ENCODE data around the gene ADM2.

ADM2 gene

GRCh38 chr22:50437511-50438304, 43.6 kb upstream of the ADM2 start:
- H4K8ac ChIP-seq (ENCODE audit: low read length) = no peak overlapping the region
- H3K9ac ChIP-seq (ENCODE audit: low read length) = no peak overlapping the region
- no peak overlapping the region for H3K27ac ChIP-seq (ENCODE audit: low read length, poor library complexity, severe bottlenecking)
- H3K23ac ChIP-seq (ENCODE audit: low read length in 2 of 2) = no peak overlapping the region
- H3K79me1 ChIP-seq (replicated peaks; ENCODE audit: low read length, poor library complexity, severe bottlenecking) = peaks cover 7% of the 10 kb centered on the region
- peaks cover 73 to 82% of the 10 kb centered on the region in 2 experiments for H3K36me3 ChIP-seq (ENCODE audit: control insufficient read depth in 1 of 2, insufficient read depth in 2 of 2, low read depth in 1 of 2, low read length in 2 of 2)
- no peak overlapping the region for H2BK120ac ChIP-seq (ENCODE audit: low read depth, low read length)
- H2AFZ ChIP-seq (ENCODE audit: low read depth, low read length) = no peak overlapping the region
- WGBS = 95% methylated on average over 36 of the region's 36 CpGs
- H2BK12ac ChIP-seq (ENCODE audit: low read length in 2 of 2) = no peak overlapping the region
- H4K91ac ChIP-seq (ENCODE audit: low read length) = no peak overlapping the region
- H3K18ac ChIP-seq (ENCODE audit: low read depth in 1 of 2, low read length in 2 of 2) = no peak overlapping the region
- H3K4me2 ChIP-seq (ENCODE audit: low read length, poor library complexity, severe bottlenecking) = no peak overlapping the region
- H3K4me3 ChIP-seq (ENCODE audit: insufficient read depth in 1 of 2, low read depth in 1 of 2, low read length in 2 of 2) = no peak overlapping the region
- no peaks in the 10 kb centered on the region for H3K9me3 ChIP-seq (ENCODE audit: control insufficient read depth, low read length)
- no peak overlapping the region for H3K14ac ChIP-seq (ENCODE audit: low read length in 2 of 2)
- peaks cover 2% of the 10 kb centered on the region for H3K4me1 ChIP-seq (ENCODE audit: control insufficient read depth, insufficient read depth, low read depth, low read length)
- no peak for DNase-seq
- no peak overlapping the region for H2AK5ac ChIP-seq (ENCODE audit: low read length, severe bottlenecking)
- H2BK5ac ChIP-seq (ENCODE audit: low read depth, low read length, poor library complexity, severe bottlenecking) = no peak overlapping the region
- H3K27me3 ChIP-seq (ENCODE audit: control insufficient read depth in 1 of 2, insufficient read depth in 1 of 2, low read length in 2 of 2) = no peaks in the 10 kb centered on the region
- no peak overlapping the region for H2BK15ac ChIP-seq (ENCODE audit: low read depth, poor library complexity, severe bottlenecking)
- no peak overlapping the region for H3K4ac ChIP-seq (ENCODE audit: low read depth in 1 of 2, low read length in 2 of 2)

GRCh38 chr22:50438305-50439275, 42.8 kb upstream of the ADM2 start:
- H3K4me1 ChIP-seq (ENCODE audit: control insufficient read depth, insufficient read depth, low read depth, low read length) = peaks cover 6% of the 10 kb centered on the region
- H3K36me3 ChIP-seq (ENCODE audit: control insufficient read depth in 1 of 2, insufficient read depth in 2 of 2, low read depth in 1 of 2, low read length in 2 of 2) = peaks cover 77 to 84% of the 10 kb centered on the region in 2 experiments
- no peaks in the 10 kb centered on the region for H3K27me3 ChIP-seq (ENCODE audit: control insufficient read depth in 1 of 2, insufficient read depth in 1 of 2, low read length in 2 of 2)
- H3K23ac ChIP-seq (ENCODE audit: low read length in 2 of 2) = no peak overlapping the region
- no peak for DNase-seq
- no peak overlapping the region for H2AK5ac ChIP-seq (ENCODE audit: low read length, severe bottlenecking)
- H3K14ac ChIP-seq (ENCODE audit: low read length in 2 of 2) = no peak overlapping the region
- no peak overlapping the region for H3K4me3 ChIP-seq (ENCODE audit: insufficient read depth in 1 of 2, low read depth in 1 of 2, low read length in 2 of 2)
- H2AFZ ChIP-seq (ENCODE audit: low read depth, low read length) = no peak overlapping the region
- no peak overlapping the region for H3K9ac ChIP-seq (ENCODE audit: low read length)
- no peak overlapping the region for H4K8ac ChIP-seq (ENCODE audit: low read length)
- H3K4me2 ChIP-seq (ENCODE audit: low read length, poor library complexity, severe bottlenecking) = no peak overlapping the region
- no peaks in the 10 kb centered on the region for H3K9me3 ChIP-seq (ENCODE audit: control insufficient read depth, low read length)
- no peak overlapping the region for H2BK15ac ChIP-seq (ENCODE audit: low read depth, poor library complexity, severe bottlenecking)
- H3K4ac ChIP-seq (ENCODE audit: low read depth in 1 of 2, low read length in 2 of 2) = no peak overlapping the region
- H3K27ac ChIP-seq (ENCODE audit: low read length, poor library complexity, severe bottlenecking) = no peak overlapping the region
- H2BK120ac ChIP-seq (ENCODE audit: low read depth, low read length) = no peak overlapping the region
- peak overlapping the region; percentile 64 for H4K91ac ChIP-seq (ENCODE audit: low read length)
- no peak overlapping the region for H3K18ac ChIP-seq (ENCODE audit: low read depth in 1 of 2, low read length in 2 of 2)
- 95% methylated on average over 33 of the region's 34 CpGs for WGBS
- no peak overlapping the region for H2BK12ac ChIP-seq (ENCODE audit: low read length in 2 of 2)
- no peak overlapping the region for H2BK5ac ChIP-seq (ENCODE audit: low read depth, low read length, poor library complexity, severe bottlenecking)
- peaks cover 5% of the 10 kb centered on the region for H3K79me1 ChIP-seq (replicated peaks; ENCODE audit: low read length, poor library complexity, severe bottlenecking)

GRCh38 chr22:50439314-50439870, 42.0 kb upstream of the ADM2 start:
- peaks cover 5% of the 10 kb centered on the region for H3K79me1 ChIP-seq (replicated peaks; ENCODE audit: low read length, poor library complexity, severe bottlenecking)
- no peak overlapping the region for H4K91ac ChIP-seq (ENCODE audit: low read length)
- no peak overlapping the region for H4K8ac ChIP-seq (ENCODE audit: low read length)
- H3K4me3 ChIP-seq (ENCODE audit: insufficient read depth in 1 of 2, low read depth in 1 of 2, low read length in 2 of 2) = no peak overlapping the region
- no peak overlapping the region for H2BK15ac ChIP-seq (ENCODE audit: low read depth, poor library complexity, severe bottlenecking)
- H3K9me3 ChIP-seq (ENCODE audit: control insufficient read depth, low read length) = no peaks in the 10 kb centered on the region
- 95% methylated on average over 17 of the region's 17 CpGs for WGBS
- H3K27ac ChIP-seq (ENCODE audit: low read length, poor library complexity, severe bottlenecking) = no peak overlapping the region
- H3K27me3 ChIP-seq (ENCODE audit: control insufficient read depth in 1 of 2, insufficient read depth in 1 of 2, low read length in 2 of 2) = no peaks in the 10 kb centered on the region
- no peak overlapping the region for H3K4me2 ChIP-seq (ENCODE audit: low read length, poor library complexity, severe bottlenecking)
- DNase-seq = no peak
- peaks cover 80 to 90% of the 10 kb centered on the region in 2 experiments for H3K36me3 ChIP-seq (ENCODE audit: control insufficient read depth in 1 of 2, insufficient read depth in 2 of 2, low read depth in 1 of 2, low read length in 2 of 2)
- no peak overlapping the region for H2BK5ac ChIP-seq (ENCODE audit: low read depth, low read length, poor library complexity, severe bottlenecking)
- H2AFZ ChIP-seq (ENCODE audit: low read depth, low read length) = no peak overlapping the region
- no peak overlapping the region for H3K14ac ChIP-seq (ENCODE audit: low read length in 2 of 2)
- H2BK120ac ChIP-seq (ENCODE audit: low read depth, low read length) = no peak overlapping the region
- no peak overlapping the region for H2AK5ac ChIP-seq (ENCODE audit: low read length, severe bottlenecking)
- no peak overlapping the region for H3K18ac ChIP-seq (ENCODE audit: low read depth in 1 of 2, low read length in 2 of 2)
- peaks cover 13% of the 10 kb centered on the region for H3K4me1 ChIP-seq (ENCODE audit: control insufficient read depth, insufficient read depth, low read depth, low read length)
- H3K4ac ChIP-seq (ENCODE audit: low read depth in 1 of 2, low read length in 2 of 2) = no peak overlapping the region
- no peak overlapping the region for H3K23ac ChIP-seq (ENCODE audit: low read length in 2 of 2)
- H2BK12ac ChIP-seq (ENCODE audit: low read length in 2 of 2) = no peak overlapping the region
- H3K9ac ChIP-seq (ENCODE audit: low read length) = no peak overlapping the region

GRCh38 chr22:50439871-50440331, 41.4 kb upstream of the ADM2 start:
- no peak overlapping the region for H3K14ac ChIP-seq (ENCODE audit: low read length in 2 of 2)
- peaks cover 17% of the 10 kb centered on the region for H3K4me1 ChIP-seq (ENCODE audit: control insufficient read depth, insufficient read depth, low read depth, low read length)
- peaks cover 5% of the 10 kb centered on the region for H3K79me1 ChIP-seq (replicated peaks; ENCODE audit: low read length, poor library complexity, severe bottlenecking)
- H3K9ac ChIP-seq (ENCODE audit: low read length) = no peak overlapping the region
- no peak overlapping the region for H2BK12ac ChIP-seq (ENCODE audit: low read length in 2 of 2)
- no peak overlapping the region for H4K91ac ChIP-seq (ENCODE audit: low read length)
- no peak overlapping the region for H2BK15ac ChIP-seq (ENCODE audit: low read depth, poor library complexity, severe bottlenecking)
- no peak overlapping the region for H3K4me2 ChIP-seq (ENCODE audit: low read length, poor library complexity, severe bottlenecking)
- no peak overlapping the region for H2AK5ac ChIP-seq (ENCODE audit: low read length, severe bottlenecking)
- H3K9me3 ChIP-seq (ENCODE audit: control insufficient read depth, low read length) = no peaks in the 10 kb centered on the region
- H4K8ac ChIP-seq (ENCODE audit: low read length) = no peak overlapping the region
- H3K4ac ChIP-seq (ENCODE audit: low read depth in 1 of 2, low read length in 2 of 2) = no peak overlapping the region
- no peak overlapping the region for H3K23ac ChIP-seq (ENCODE audit: low read length in 2 of 2)
- no peak overlapping the region for H3K18ac ChIP-seq (ENCODE audit: low read depth in 1 of 2, low read length in 2 of 2)
- no peak overlapping the region for H2BK120ac ChIP-seq (ENCODE audit: low read depth, low read length)
- H2AFZ ChIP-seq (ENCODE audit: low read depth, low read length) = no peak overlapping the region
- peaks cover 81 to 91% of the 10 kb centered on the region in 2 experiments for H3K36me3 ChIP-seq (ENCODE audit: control insufficient read depth in 1 of 2, insufficient read depth in 2 of 2, low read depth in 1 of 2, low read length in 2 of 2)
- H3K4me3 ChIP-seq (ENCODE audit: insufficient read depth in 1 of 2, low read depth in 1 of 2, low read length in 2 of 2) = no peak overlapping the region
- WGBS = 94% methylated on average over 10 of the region's 10 CpGs
- no peaks in the 10 kb centered on the region for H3K27me3 ChIP-seq (ENCODE audit: control insufficient read depth in 1 of 2, insufficient read depth in 1 of 2, low read length in 2 of 2)
- H3K27ac ChIP-seq (ENCODE audit: low read length, poor library complexity, severe bottlenecking) = no peak overlapping the region
- H2BK5ac ChIP-seq (ENCODE audit: low read depth, low read length, poor library complexity, severe bottlenecking) = no peak overlapping the region
- no peak for DNase-seq

Measured in mesenchymal stem cell (in vitro differentiated cells and primary cell).